Cortex of kidney (tissue), 1 donor: Measurements from ENCODE around the gene DDX49.
"Not testable (repeated sequence)": the region's sequence is repeated elsewhere in the genome, so short reads cannot be mapped to it uniquely, and the experiment has no call there.

Experiments used
- DNase-seq: peaks from one replicate; lab custom pipeline; 2025; lab: John Stamatoyannopoulos, UW

The DDX49 gene

DNA sequence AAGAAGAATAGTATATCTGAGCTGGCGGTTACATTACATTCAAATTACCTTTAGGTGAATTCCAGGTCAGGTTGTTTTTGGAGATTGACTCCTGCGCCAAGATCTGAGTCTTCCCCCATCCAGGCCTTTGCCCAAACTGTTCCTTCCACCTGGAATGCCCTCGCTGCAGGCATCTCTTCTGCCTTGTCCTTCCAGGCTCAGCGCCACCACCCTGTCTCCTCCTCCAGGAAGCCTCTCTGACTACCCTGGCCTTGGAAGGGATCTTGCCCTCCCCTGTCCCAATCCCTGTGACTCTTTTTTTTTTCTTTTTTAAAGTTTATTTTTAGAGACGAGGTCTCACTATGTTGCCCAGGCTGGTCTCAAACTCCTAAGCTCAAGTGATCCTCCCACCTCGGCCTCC lies 23.2 kb downstream of the DDX49 start:
- DNase-seq = no peak

- no peak for DNase-seq
Measured at GRCh38 chr19:18943465-18943864, 23.9 kb downstream of the DDX49 start.

GRCh38 chr19:18945297-18945696 lies 25.8 kb downstream of the DDX49 start:
- DNase-seq = no peak

DNA sequence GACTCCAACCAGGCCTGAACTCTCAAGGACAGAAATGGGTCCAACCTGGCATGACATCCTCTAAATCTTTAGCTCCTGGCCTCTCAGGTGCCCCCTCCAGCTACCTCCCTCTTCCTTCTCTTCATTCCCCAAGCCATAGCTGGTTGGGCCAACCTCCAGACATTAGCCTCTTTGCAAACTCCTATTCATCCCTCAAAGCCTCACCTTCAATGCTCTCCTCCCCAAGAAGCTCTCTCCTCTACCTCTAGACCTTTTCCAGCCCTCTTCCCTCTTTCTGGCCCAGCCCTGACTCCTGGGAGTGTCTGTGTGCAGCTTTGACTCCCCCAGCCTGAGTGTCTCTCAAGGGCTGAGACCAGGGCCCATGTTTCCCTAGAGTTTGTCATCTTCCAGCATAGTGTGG lies 26.8 kb downstream of the DDX49 start:
- no peak for DNase-seq

DNA sequence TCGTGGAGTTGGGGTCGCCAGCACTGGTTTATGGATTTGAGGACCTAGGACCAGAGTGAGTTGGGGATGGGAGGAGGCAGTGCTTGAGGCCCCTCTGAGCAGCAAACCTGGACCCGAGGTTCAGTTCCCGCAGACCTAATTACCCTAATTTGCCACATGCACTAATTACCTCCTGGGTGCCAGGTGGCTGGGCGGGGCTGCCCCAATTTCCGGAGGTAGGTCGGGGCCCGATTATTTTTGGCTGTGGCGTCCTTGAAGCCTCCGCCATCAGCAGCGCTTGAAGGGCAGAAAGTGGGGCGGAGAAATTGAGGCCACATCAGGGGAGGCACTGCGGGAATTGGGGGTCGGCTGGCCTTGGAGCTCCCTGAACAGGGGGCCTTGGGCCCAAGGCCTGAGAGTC lies 27.4 kb downstream of the DDX49 start:
- DNase-seq = no peak

- no peak for DNase-seq
Measured at GRCh38 chr19:18948075-18948975, 28.8 kb downstream of the DDX49 start.

GRCh38 chr19:18948976-18949356 lies 29.5 kb downstream of the DDX49 start:
- DNase-seq = no peak

DNA sequence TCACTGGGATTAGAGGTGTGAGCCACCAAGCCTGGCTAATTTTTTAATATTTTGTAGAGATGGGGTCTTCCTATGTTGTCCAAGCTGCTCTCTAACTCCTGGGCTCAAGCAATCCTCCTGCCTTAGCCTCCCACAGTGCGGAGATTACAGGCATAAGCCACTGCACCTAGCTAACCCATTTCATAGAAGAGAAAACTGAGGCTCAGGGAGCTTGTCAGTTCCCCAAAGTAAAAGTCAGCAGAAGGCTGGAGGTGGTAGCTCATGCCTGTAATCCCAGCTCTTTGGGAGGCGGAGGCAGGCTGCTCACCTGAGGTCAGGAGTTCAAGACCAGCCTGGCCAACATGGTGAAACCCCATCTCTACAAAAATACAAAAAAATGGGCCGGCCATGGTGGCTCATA lies 30.3 kb downstream of the DDX49 start:
- no peak for DNase-seq

- DNase-seq = no peak
Measured at GRCh38 chr19:18951721-18952281, 32.3 kb downstream of the DDX49 start.

GRCh38 chr19:18952364-18953003 lies 33.0 kb downstream of the DDX49 start:
- not testable (repeated sequence) for DNase-seq

DNA sequence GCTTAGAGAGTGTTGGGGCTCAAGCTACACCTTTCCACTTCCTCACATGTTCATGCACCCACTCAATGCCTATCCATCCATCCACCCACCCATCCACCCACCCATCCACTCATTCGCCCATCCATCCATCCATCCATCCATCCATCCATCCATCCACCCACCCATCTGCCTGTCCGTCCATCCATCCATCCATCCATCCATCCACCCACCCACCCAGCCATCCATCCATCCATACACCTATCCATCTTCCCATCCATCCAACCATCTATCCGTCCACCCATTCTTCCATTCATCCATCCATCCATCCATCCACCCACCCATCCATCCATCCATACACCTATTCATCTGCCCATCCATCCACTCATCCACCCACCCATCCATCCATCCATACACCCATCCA lies 34.6 kb downstream of the DDX49 start:
- DNase-seq = no peak

DNA sequence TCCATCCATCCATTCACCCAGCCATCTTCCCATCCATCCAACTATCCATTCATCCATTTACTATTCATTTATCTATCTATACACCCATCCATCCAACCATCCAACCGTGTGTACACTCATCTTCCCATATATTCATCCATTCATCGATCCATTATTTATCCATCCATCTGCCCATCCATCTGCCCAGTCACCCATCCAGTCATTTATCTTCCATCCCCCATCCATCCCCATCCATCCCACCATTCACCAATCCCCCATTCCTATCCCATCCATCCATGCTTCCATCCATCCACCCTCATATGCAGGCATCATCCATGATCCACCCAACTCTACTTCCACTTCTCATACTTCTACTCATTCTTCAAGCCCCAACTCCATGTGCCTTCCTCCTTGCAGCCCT lies 35.5 kb downstream of the DDX49 start:
- DNase-seq = no peak

DNA sequence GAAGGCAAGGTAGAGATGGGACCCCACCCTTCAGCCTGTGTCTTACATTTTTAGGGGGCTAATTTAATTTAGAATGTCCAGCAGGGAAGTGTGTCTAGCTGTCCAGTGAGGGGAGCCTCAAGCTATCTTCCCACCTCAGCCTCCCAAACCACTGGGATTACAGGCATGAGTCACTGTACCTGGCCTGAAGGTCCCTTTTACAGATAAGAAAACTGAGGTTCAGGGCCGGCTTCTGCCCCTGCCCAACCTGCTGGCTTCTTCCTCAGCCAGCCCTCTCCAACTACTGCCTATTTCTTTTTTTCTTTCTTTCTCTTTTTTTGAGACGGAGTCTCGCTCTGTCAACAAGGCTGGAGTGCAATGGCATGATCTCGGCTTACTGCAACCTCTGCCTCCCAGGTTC lies 40.9 kb downstream of the DDX49 start:
- no peak for DNase-seq

GRCh38 chr19:18961767-18962620 lies 42.5 kb downstream of the DDX49 start:
- DNase-seq = no peak

DNA sequence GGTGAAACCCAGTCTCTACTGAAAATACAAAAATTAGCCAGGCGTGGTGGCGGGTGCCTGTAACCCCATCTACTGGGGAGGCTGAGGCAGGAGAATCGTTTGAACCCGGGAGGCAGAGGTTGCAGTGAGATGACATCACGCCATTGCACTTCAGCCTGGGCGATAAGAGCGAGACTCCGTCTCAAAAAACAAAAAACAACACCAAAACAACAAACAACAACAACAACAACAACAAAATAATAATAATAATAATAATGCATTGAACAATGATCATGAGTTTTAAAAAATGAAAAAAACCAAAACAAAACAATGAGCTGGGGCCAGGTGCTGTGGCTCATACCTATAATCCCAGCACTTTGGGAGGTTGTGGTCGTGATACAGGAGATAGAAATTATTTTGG lies 44.6 kb downstream of the DDX49 start:
- DNase-seq = no peak

GRCh38 chr19:18966307-18966706 lies 46.8 kb downstream of the DDX49 start:
- DNase-seq = no peak

- DNase-seq = no peak
Measured at GRCh38 chr19:18967358-18968146, 48.0 kb downstream of the DDX49 start.

DNA sequence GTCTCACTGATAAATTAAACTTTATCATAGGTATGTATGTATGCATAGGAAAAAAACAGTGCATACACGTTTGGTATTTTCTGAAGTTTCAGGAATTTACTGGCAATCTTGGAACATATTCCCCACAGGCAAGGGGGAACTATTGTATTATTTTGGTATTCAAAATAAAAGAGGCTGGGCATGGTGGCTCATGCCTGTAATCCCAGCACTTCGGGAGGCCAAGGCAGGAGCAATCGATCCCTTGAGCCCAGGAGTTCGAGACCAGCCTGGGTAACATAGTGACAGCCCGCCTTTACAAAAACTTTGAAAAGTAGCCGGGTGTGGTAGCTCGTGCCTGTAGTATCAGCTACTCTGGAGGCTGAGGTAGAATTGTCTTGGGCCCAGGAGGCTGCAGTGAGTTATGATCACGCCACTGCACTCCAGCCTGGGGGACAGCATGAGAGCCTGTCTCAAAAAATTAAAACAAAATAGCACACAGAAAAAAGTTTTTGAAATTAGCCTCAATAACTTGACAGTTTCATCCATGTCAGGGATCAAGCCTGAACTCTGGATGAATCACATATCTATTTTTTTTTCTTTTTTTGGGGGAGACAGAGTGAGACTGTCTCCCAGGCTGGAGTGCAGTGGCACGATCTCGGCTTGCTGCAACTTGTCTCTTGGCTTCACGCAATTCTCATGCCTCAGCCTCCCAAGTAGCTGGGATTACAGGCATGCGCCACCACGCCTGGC lies 50.6 kb downstream of the DDX49 start:
- DNase-seq = no peak

- DNase-seq = no peak
Measured at GRCh38 chr19:18972301-18972811, 52.8 kb downstream of the DDX49 start.

DNA sequence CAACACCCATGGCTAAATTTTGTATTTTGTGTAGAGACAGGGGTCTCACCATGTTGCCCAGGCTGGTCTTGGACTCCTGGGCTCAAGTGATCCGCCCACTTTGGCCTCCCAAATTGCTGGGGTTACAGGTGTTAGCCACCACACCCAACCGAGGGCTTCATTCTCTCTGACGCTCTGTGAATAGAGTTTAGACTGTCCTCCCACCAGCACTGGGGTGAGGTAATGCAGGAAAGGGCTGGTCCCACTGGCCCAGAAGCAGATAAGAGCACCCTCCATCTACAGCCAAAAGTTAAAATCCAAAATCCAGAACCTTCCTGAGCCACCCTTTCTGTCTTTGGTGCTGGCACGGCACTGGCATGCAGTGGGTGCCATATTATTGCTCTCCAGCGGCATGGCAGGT lies 53.3 kb downstream of the DDX49 start:
- no peak for DNase-seq

GRCh38 chr19:18975011-18975410 lies 55.5 kb downstream of the DDX49 start:
- no peak for DNase-seq
